GM21825 (cell line): ENCODE data around the gene MT1M.
"Not testable (repeated sequence)": the region's sequence is repeated elsewhere in the genome, so short reads cannot be mapped to it uniquely, and the experiment has no call there.

Source experiments
- ATAC-seq: cut with Tn5 transposase; IDR thresholded peaks from one replicate; pipeline ENCODE4 v1.9.1; 2021; ENCODE audit warnings: mild to moderate bottlenecking, moderate library complexity; ENCODE audit not compliant: unreplicated experiment

MT1M gene

DNA sequence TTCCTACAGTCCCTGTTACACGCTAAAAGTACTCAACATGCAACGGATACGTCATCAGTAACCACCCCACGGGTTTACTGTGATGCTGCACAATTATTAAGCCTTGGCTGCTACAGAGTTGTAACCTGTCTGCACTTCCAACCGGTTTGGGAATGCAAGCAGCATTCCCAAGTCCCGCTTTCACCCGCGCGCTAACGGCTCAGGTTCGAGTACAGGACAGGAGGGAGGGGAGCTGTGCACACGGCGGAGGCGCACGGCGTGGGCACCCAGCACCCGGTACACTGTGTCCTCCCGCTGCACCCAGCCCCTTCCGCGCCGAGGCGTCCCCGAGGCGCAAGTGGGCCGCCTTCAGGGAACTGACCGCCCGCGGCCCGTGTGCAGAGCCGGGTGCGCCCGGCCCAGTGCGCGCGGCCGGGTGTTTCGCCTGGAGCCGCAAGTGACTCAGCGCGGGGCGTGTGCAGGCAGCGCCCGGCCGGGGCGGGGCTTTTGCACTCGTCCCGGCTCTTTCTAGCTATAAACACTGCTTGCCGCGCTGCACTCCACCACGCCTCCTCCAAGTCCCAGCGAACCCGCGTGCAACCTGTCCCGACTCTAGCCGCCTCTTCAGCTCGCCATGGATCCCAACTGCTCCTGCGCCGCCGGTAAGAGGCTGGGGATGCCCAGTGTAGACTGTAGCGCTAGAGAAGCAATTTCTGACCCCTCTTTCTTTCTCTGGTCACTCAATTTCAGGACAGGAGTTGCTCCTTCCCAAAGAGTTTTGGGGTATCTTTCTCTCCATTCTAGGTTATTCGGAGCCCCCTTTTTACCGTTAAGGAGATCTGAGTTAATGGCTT, 24.2 kb upstream of the MT1M start, which contains the start of gene MT2A:
TSS of gene MT2A (plus strand) at position 542 of the 833 bp plus-strand sequence. CDS start at position 614, 72 bp downstream.
- ATAC-seq: peak; percentile 82

DNA sequence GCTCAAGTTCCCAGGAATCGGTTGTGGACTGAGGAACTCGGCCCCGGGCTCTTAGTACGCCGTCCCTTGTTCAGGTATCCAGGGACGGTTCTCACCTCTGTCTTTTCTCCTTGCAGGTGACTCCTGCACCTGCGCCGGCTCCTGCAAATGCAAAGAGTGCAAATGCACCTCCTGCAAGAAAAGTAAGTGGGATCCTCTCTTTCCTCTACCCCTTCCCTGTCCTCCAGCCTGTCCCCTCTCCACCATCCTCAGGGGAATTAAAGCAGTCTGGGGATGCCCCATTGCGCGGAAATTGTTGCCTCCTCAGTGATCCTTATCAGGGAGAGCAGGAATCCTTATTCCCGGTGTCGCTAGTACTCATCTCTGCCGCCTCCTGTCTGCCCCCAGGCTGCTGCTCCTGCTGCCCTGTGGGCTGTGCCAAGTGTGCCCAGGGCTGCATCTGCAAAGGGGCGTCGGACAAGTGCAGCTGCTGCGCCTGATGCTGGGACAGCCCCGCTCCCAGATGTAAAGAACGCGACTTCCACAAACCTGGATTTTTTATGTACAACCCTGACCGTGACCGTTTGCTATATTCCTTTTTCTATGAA, 23.5 kb upstream of the MT1M start:
- no peak for ATAC-seq

DNA sequence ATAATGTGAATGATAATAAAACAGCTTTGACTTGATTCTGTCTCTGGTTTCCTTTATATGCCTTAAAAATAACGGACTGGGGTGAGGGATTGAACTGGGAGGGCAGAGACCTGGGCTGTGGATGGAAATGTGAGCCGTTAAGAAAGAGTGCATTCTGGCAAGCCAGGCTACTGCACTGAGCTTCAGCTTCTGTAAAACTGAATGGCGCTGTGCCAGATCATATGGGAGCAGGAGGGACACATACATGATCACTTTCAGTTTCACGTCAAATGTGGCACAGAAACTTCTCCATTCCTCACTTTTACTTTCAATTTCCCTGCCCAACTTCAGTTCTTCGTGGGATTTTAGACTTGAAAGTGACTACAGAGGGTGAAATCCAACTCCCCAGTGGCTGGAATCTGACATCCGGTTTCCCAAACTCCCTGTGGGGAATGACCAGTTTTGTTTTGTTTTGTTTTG, 23.0 kb upstream of the MT1M start:
- no peak for ATAC-seq

DNA sequence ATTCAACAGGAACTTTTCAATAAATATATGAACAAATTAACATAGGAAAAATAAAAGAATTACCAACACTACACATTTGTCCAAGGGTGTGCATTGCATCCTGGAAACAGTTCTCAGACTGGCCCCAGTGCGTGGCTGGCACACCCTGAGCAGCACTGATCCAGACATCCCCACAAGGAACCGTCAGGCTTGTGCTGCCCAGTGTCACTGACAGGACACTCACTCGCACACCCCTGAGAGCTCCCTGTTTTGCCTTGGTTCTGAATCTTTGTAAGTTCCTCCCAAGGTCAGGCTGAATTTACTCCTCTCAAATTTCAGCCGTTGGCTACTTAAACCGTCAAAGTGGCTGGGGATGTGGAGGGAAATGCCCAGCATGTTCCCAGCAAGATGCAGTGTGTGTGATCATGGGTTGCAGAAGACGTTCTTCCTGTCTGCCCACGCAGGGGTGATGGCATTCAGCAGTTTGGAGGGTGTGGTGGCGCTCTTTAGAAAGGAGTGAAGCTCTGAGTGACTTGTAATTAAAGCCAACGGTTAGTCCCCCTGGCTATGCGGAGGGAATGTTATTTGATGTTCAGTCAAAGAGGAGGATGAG, 22.3 kb upstream of the MT1M start:
- ATAC-seq: no peak

DNA sequence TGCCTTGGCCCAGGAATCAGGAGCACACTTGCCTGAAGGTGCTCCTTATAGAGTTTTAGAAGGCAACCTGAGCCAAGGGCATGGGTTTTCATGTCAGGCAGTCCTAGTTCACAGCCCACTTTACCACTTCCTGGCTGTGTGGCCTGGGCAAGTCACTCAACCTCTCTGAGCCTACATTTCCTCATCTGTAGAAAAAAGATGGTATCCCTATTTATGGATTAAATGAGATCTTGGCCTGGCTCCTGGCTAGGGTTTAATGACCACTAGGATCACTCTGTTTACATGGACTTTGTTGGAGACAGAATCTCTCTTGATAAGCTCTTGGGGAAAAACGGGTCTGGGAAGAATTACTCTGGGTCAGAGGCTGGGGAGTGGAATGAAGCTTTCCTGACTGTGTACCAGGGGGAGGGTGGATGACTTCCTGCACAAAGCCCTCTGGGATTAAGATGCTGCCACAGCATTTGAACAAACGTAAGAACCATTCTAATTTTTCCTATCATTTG, 21.8 kb upstream of the MT1M start:
- ATAC-seq: no peak

DNA sequence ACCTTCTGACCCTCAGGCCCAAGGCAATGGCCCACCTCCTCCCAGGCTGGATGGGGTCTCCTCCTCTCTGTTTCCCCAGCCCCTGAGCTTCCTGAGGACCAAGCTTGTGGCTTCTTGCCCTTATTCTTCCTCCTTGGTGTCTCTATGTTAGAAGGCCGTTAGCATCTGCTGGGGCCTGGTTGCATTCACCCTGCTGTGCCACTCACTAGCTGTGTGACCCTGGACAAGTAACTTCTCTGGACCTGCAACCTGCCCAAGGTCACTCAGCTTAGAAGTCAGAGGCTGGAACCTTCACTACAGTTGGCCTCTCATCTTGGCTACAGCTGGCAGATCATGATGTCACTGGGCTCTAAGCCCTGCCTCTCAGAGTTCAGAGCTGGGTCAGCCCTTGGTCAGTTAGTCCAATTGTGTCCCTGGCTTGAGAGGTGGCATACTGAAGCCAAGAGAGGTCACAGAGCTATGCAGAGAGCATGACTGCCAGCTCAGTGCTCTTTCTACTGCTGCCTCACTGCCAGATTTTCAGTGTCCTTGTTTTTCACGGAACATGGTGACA, 21.1 kb upstream of the MT1M start:
- no peak for ATAC-seq

DNA sequence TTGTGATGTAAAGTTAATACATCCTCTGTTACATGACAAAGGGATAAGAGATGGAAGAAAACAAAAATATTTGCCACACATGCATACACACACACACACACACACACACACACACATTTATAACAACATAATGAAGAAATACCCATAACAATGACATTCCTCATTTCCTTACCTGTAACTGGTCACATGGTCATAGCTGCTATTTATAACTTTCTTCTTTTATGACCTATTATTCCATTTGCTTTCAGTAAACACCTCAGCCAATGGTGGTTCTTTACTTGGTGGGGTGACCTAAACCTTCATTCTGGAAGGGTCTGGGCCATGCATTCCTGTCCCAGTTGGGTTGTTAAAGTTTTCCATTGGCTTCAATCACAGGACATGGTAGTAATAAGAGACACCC, 18.8 kb upstream of the MT1M start:
- no peak for ATAC-seq

DNA sequence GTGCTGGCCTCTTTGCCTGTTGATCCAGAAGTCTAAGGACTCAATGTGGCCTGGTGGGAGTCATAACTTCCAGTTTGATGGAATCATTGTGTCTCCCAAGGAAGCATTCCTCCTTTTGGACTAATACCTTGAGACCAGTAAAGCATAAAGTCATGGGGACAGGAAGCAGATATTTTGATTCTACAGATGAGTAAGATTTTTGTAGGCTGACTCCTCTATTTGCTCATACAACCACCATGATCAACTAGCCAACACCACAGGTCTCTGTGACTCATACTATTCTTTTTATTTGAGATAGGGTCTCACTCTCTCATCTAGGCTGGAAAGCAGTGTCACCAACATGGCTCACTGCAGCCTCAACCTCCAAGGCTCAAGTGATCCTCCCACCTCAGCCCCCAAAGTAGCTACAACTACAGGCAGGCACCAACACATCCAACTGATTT, 17.9 kb upstream of the MT1M start:
- no peak for ATAC-seq

DNA sequence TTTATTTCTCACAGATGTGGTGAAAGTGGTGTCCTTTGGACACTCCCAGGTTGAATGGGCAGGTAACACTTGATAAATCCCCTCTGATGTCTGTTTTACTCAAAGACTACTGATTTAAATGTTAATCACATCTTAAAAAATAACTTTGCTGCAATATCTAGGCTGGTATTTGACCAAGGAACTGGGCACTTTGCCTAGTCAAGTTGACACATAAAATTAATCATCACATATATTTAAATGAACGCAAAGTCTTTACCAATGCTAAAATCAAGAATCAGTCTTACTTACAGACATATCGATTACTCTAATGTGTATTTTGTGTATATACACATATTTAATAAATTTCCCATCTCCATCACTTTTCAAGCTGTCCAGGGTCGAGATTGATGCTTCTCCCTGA, 17.1 kb upstream of the MT1M start:
- ATAC-seq: no peak

DNA sequence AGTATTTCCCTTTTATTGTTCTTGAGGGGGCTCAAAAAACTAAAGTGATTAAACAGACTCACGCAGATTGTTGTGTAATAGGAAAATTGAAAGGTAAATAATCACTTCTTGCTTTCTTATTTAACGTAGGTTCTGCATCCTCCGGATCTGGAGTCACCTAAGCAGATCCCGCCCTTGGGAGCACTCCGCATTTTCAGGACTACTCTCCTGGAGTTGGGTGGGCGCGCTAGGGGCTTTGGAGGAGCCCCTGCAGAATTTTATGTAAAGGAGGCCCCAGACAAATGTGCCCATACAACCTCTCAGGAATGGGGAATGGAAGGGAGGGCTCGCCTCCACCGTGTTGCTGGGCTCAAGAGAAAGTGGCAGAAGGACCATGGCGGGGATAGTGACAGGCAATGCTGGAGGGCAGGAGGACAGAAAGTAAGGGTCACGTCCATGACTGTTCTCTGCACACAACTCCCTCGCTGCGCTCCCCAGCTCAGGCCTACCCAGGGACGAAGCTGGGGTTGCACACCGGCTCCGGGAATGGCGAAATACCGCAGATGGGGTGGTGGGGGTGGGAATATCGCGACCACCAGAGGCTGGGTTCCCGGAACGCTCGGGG, 15.7 kb upstream of the MT1M start:
- no peak for ATAC-seq

DNA sequence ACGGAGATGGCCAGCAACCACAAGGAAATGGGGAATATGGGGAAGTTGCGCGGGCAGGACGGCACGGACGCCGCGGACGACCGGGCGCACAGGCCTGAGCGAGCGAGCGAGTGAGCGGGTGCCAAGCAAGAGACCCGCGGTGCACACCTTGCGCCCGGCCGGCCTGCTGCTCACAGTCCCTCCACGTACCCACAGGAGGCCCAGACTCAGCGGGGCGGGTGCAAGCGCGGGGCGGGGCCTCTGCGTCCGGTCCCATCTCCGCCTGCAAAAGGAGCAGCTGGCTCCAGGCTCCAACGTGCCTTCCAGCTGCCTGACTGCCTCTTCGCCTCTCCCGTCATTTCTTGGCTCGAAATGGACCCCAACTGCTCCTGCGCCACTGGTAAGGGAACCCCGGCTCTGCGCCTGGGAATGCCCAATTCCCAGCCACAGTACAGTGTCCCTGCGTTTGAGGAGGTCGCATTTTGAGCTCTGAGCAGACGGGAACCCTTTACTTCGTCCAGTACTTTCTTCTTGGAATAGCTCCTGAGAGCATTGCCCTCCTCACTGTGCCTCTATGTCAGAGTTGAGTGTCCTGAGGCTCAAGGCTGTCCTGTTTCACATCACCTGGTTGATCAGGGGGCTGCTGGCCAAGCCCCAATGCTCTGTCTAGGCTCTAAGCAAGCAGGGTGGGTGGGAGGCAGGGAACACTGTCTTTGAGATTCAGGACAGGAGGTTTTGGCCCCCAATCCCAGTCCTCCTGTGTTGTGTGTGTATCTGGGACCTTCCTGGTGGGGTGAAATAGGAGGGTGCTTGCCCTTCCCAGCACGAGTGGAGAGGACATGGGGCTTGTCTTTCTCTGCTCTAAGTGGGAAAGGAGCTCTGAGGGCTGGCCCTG, 15.0 kb upstream of the MT1M start:
- no peak for ATAC-seq

DNA sequence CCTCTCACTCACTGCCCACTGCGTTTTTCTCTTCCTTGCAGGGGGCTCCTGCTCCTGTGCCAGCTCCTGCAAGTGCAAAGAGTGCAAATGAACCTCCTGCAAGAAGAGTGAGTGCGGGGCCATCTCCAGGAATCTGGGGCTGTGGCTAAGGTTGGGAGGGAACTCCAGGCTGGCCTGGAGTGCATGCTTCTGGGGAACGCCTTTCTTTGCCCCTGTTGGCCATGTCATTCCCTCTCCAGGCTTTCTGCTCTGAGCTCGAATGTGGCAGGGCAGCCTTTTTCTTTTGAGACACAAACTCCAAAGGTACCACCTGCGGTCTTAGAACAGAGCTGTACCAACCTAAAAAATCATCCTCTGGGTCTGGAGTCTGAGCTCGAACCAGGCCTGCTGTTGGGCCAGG, 14.3 kb upstream of the MT1M start:
- ATAC-seq: no peak

DNA sequence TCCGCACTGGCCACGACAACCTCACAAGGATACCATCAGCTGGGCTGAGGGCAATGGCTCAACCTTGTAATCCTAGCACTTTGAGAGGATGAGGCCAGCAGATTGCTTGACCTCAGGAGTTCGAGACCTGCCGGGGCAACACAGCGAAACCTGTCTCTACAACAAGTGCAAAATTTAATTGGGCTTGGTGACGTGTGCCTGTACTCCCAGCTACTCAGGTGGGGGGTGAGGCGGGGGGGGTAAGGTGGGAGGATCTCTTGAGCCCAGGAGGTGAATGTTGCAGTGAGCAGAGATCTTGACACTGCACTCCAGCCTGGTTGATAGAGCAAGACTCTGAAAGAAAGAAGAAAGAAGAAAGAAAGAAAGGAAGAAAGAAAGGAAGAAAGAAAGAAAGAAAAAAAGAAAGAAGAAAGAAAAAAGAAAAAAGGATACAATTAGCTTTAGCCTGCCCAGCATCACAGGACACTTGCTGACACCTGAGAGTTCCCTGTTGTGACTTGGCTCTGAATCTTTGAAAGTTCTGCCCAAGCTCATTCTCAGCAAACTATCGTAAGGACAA, 12.0 kb upstream of the MT1M start:
- ATAC-seq: no peak

DNA sequence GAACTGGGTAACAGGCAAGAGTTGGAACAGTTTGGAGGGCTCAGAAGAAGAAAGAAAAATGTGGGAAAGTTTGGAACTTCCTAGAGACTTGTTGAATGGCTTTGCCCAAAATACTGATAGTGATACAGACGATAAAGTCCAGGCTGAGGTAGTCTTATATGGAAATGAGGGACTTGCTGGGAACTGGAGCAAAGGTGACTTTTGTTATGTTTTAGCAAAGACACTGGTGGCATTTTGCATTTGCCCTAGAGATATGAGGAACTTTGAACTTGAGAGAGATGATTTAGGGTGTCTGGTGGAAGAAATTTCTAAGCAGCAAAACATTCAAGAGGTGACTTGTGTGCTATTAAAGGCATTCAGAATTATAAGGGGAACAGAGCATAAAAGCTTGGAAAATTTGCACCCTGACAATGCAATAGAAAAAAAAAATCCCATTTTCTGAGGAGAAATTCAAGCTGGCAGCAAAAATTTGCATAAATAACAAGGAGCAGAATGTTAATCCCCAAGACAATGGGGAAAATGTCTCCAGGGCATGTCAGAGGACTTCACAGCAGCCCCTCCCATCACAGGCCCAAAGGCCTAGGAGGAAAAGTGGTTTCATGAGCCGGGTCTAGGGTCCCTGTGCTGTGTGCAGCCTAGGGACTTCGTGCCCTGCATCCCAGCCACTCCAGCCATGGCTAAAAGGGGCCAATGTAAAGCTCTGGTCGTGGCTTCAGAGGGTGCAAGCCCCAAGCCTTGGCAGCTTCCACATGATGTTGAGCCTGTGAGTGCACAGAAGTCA, 10.6 kb upstream of the MT1M start:
- not testable (repeated sequence) for ATAC-seq

DNA sequence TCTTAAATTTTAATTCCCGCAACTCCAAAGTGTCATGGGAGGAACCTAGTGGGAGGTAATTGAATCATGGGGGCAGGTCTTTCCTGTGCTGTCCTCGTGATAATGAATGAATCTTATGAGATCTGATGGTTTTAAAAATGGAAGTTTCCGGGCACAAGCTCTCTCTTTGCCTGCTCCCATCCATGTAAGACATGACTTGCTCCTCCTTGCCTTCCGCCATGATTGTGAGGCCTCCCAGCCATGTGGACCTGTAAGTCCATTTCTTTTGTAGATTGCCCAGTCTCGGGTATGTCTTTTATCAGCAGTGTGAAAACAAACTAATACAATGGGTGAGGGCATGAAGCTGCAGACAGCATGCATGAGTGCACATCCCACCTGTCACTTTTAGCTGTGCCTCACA, 9.3 kb upstream of the MT1M start:
- ATAC-seq: not testable (repeated sequence)

DNA sequence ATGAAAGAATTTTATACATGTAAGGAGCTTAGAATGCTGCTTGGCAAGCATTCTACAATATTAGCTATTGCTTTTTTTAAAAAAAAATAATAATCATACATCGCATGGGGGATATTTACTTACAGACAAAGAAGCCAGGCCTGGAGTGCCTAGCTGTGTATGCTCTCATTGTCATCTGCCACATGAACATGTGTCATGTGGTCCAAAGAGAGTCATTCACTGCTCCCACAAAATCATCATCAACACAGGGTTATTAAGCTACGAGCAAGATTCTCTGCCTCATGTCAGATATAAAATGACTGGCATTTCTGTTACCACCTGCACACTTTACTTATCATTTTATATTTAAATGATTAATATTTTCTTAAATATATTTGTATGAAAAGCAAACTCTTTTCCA, 8.8 kb upstream of the MT1M start:
- no peak for ATAC-seq

DNA sequence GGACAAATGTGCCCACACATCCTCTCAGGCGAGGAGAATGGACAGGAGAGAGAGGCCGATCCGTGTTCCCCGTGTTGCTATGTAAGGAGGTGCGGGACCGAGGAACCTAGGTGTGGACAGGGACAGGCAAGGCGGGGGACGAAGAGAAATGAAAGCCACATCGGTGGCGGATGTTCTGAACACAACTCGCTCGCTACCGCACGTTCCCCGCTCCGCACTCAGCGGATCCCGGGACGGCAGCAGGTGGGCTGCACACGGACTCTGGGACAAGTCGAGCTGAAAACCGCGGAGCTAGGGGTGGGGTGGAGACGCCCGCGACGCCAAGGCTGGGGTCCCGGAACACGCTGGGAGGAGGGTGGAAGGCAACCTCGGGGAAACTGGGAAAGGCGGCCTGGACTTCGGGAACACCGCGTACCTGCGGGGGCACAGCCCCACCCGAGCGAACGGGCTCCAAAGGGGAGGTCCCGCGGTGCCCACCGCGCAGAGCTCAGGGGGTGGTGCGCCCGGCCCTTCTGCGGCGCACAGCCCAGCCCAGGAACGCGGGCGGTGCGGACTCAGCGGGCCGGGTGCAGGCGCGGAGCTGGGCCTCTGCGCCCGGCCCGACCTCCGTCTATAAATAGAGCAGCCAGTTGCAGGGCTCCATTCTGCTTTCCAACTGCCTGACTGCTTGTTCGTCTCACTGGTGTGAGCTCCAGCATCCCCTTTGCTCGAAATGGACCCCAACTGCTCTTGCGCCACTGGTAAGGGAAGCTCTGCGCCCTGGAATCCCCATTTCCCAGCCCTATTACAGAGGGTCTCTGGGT, 7.1 kb upstream of the MT1M start, which contains the start of gene MT1E:
TSS of gene MT1E (plus strand) at position 642 of the 803 bp plus-strand sequence. CDS start at position 713, 71 bp downstream.
- peak; percentile 47 for ATAC-seq
